GM04503 (cell line): ENCODE measurements around the gene CALN1.

ENCODE experiments used
- DNase-seq: peaks from one replicate; pipeline ENCODE4 v3.0.0-alpha.2; 2012; ENCODE audit warnings: low read depth

The CALN1 gene

DNA sequence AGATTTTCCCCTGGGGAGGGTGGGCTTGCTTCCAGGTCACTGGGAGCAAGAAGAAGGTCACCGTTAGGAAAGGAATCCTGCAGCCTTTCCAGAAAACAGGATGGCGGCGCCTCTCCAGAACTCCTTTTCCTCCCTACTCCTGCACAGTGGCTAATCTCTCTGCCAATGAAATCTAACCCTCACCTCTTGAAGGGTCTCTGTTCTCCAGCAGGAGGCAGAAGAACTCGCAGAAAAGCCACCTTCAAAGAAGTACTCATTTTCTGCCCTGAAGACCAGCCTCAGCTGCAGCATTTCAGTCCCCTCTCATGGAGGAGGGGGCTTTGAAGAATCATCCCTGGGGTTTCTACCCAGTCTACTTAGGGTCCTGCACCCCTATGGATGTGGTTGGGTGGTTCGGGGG, 626.9 kb downstream of the CALN1 start:
- DNase-seq, result no peak

DNA sequence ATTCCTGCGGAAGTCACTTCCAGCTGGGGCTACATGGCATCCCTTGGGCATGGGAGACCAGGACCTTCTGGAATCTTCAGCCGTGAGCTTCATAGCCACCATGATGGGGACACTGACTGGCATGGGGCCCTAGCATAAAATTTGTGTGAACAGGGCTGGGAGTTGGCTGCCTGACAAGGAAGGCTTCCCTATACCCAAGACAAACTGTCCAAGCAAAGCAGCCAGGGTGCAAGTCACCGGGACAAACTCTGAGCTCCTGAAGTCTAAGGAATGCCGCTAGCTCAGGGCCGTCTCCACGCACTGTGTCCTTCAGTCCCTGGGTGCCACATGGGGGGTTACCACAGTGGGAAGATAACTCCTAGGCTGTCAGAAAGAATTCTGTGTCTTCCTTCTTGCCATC, 627.4 kb downstream of the CALN1 start:
- DNase-seq, result no peak

DNA sequence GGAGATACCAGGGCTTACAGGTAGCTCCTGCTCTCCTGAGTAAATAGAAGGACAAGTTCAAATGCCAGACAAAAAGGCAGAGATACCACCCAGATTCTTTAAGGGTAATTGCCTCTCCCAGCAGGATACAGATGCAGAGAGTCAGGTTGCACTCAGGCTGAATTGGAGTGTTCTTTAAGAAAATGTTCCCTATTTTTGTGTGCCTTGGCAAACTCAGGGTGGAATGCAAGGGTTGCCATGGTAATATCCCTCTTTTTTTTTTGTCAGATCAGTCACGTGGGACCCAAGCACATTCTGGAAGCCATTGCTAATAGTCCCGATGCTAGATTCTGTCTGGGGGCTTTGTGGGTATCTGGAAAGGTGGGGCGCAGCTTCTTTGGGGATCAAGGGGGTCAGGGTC, 628.0 kb downstream of the CALN1 start:
- DNase-seq, result no peak

GRCh38 chr7:71783779-71784178, 628.4 kb downstream of the CALN1 start:
- DNase-seq, result no peak

DNA sequence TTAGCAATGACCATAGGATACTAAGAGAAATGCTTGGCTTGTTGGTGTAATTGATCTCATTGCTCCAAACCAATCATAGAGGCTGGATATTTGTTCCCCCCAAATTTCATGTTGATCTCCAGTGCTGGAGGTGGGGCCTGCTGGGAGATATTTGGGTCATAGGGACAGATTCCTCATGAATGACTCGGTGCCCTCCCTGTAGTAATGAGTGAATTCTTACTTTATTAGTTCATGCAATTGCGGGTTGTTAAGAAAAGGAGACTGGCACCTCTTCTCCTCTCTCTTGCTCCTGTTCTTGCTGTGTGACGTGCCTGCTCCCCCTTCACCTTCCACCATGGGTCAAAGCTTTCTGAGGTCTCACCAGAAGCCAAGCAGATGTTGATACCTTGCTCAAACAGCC, 630.1 kb downstream of the CALN1 start:
- DNase-seq, result no peak

- DNase-seq, result no peak
Observed at GRCh38 chr7:71780282-71780681, 631.9 kb downstream of the CALN1 start.

GRCh38 chr7:71777278-71777677, 634.9 kb downstream of the CALN1 start:
- DNase-seq, result no peak

- DNase-seq, result no peak
Observed at GRCh38 chr7:71776726-71777125, 635.4 kb downstream of the CALN1 start.

DNA sequence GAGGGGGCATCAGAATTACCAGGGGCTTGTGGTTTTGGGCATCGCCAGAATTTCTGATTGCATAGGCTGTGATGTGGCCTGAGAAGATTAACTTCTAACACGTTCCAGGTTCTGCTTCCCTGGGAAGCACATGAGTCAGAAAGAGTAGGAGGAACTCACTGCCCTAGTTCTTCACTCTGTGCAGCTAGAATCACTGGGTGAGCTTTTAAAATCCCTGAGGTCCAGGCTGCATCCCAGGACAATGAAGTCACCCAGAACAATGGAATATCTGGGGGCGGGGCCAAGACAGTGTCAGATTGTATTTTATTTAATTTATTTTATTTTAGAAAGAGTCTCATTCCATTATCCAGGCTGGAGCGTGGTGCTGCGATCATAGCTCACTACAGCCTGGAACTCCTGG, 636.5 kb downstream of the CALN1 start:
- DNase-seq, result no peak

- DNase-seq, result no peak
Observed at GRCh38 chr7:71772779-71773178, 639.4 kb downstream of the CALN1 start.

DNA sequence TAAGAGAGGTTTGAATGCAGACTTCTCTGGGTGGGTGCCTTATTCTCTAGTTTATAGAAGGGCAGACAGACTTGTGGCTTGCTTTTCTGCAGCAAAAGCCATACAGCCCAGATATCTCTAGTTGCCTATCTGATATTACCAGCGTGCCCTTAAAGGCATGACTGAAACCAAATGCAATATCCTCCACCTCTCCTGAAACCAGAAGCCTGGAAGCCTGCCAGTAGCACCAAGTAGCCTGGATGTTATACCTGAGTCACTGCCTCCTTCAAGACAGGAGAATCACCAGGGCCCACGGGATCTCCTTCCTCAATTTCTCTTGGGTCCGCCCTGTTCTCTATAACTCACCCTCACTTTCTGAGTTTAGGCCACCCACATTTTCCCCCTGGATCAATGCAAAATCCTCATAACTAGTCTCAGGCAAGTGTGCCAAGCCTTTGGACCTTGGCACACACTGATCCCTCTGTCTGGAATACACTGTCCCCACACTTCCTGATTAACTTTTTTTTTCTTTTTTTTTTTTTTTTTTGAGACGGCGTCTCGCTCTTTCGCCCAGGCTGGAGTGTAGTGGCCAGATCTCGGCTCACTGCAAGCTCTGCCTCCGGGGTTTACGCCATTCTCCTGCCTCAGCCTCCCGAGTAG, 641.8 kb downstream of the CALN1 start:
- DNase-seq, result no peak

DNA sequence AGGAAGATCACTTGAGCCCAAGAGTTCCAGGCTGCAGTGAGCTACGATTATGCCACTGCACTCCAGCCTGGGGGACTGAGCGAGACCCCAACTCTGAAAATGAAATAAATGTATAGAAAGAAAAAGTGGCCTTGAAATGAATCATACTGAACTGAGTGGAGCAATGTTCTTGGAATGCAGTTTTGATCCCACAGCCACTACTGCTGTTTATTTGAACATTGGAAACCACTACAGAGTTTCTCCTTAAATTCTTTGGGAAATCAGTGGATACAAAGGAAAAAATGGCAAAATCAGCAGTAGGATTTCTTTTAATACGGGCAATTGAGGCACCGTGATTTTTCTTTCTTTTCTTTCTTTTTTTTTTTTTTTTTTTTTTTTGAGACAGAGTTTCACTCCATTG, 642.8 kb downstream of the CALN1 start:
- DNase-seq, result no peak

DNA sequence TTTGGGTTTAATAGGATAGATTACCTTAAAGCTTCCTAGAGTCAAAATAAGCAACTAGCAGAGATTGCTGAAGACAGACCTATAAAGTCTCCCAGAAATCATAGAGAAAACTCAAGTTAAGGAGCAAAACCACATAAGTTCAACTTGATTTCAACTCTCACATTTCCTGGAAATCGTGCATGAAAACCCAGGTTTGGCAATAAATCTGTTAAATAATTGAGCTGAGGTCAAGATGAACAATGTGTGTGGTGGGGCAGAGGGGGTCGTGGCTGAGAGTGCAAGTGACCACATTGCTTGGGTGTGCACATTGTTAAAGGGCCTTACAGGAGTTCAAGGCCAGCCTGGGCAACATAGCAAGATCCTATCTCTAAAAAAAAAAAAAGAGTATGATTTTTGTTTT, 643.7 kb downstream of the CALN1 start:
- no peak for DNase-seq

- DNase-seq, result no peak
Observed at GRCh38 chr7:71766016-71766415, 646.1 kb downstream of the CALN1 start.

GRCh38 chr7:71761336-71761735, 650.8 kb downstream of the CALN1 start:
- DNase-seq, result no peak

- DNase-seq, result no peak
Observed at GRCh38 chr7:71754828-71755227, 657.3 kb downstream of the CALN1 start.

DNA sequence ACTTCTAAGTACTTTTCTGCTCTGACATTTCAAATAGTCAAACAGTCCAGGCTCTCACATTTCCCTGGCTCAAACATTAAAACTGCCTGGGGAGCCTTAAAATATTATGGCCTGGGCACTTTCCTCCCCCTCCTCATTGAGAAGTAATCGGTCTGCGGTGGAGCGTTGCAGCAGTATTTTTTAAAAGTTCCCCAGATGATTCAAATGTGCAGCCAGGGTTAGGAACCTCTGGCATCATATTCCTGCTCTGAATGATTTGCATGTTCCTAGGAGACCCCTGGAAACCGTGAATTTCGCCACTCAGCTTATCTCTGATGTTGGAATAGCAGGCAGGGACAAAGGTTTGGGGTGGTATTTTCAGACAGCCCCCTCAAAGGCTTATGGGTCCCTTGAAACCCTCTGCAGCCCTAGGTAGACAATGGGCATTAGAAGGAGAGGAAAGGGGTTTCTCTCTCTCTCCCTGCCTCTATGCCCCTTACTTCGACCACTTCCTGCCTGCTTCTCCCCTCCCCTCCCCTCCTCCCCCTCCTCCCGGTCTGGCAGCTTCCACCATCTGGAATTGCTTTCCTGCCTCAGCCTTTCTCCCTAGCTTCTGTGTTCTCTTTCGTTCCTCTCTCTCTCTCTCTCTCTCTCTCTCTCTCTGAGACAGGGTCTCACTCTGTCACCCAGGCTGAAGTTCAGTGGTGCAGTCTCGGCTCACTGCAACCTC, 658.0 kb downstream of the CALN1 start:
- DNase-seq, result no peak

DNA sequence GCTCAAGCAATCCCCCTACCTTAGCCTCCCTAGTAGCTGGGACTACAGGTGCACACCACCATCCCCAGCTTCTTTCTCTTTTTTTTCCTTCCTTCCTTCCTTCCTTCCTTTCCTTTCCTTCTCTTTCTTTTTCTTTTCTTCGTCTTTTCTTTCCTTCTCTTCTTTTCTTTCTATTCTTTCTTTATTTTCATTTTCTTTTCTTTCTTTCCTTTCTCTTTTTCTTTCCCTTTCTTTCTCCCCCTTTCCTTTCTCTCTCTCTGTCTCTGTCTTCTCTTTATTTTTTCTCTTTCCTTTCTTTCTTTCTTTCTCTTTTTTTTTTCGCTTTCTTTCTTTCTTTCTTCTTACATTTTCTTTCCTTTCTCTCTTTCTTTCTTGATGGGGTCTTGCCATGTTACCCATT, 658.9 kb downstream of the CALN1 start:
- no peak for DNase-seq

DNA sequence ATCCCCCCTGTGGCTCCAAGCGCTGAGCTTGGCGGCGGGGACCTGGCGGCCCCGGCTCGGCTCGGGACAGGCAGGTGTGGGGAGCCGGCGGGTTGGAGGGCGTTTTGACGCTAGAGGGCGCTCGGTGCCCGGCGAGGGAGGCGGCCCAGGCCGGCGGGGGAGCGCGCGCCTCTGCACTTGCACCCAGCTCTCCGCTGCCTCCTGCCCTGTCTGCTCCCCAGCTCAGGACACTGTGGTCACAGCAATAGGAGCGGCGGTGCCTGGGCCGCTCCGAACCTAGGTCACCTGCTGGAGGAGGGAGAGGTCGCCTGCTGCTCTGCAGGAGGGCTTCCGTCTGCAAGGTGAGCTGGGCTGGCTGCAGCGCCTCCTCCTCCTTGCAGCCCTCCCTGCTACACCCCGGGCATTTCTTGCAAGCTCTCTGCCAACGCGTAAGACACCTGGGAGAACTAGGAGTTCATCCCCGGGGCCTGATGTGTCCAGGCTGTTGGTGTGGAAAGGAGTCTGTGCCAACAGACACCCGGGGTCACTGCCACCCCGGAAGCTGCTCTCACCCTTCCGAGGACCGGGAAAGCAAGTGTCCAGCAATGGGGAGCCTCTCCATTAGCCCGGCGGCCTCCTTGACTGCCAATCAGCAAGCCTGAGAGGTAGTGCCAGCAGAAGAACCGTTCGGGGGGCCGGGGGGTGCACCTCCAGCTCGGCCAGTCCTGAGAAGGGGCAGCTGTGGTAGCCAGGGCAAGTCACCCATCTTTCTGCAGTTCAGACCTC, 659.8 kb downstream of the CALN1 start:
- no peak for DNase-seq

DNA sequence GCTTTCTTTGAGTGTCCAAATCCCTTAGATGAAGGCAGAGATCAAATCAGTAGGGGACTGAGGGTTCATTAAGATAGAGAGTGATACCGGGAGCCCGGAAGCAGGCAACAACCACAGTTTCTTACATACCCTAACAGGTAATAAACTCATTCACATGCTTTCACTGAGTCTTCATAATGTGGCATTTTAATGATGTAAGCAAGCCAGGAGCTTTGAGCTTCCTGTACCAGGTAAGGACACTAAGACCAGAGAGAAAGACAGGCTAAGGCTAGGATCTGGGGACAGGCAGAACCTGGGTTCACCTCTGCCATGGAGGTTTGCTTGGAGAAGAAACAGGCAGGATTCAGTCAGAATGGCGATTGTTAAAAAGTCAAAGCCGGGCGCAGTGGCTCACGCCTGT, 661.8 kb downstream of the CALN1 start:
- DNase-seq, result no peak

DNA sequence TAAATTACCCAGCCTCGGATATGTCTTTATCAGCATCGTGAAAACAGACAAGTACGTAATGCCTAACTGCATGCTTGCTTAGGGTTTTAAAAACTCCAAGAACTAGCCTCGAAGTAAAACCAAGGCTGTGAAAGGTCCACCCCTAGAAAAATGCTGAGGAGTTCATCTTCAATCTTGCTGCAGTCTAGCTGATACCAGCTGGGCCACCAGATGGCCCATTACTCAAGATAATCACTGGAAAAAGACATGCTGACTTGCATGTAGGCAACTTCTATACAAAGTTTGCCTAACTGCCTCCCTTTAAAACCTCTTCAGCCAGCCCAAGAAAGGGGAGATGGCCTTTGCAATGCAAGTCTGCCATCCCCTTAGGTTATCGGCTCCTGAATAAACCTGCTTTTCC, 666.1 kb downstream of the CALN1 start:
- DNase-seq, result no peak

GRCh38 chr7:71740174-71740560, 672.0 kb downstream of the CALN1 start:
- DNase-seq, result no peak

GRCh38 chr7:71739520-71740173, 672.5 kb downstream of the CALN1 start:
- DNase-seq, result no peak
